A204.1 (cell line): ENCODE measurements around the gene PSMD5.

ENCODE experiments used
- FAIRE-seq: peaks from 2 replicates; lab custom pipeline; 2012; peaks lifted over from hg19 to GRCh38; lab: Jason Lieb, UNC

The PSMD5 gene

GRCh38 chr9:120874226-120875194, 31.8 kb upstream of the PSMD5 start:
- FAIRE-seq, result no peak

- no peak for FAIRE-seq
Measured at GRCh38 chr9:120873512-120873911, 30.8 kb upstream of the PSMD5 start.

- no peak for FAIRE-seq
Measured at GRCh38 chr9:120872791-120873502, 30.2 kb upstream of the PSMD5 start.

- no peak for FAIRE-seq
Measured at GRCh38 chr9:120870206-120870605, 27.5 kb upstream of the PSMD5 start.

GRCh38 chr9:120869726-120870125, 27.0 kb upstream of the PSMD5 start:
- no peak for FAIRE-seq

- no peak for FAIRE-seq
Measured at GRCh38 chr9:120869360-120869687, 26.6 kb upstream of the PSMD5 start.

- FAIRE-seq, result no peak
Measured at GRCh38 chr9:120868676-120869359, 26.1 kb upstream of the PSMD5 start.

- FAIRE-seq, result no peak
Measured at GRCh38 chr9:120868339-120868675, 25.6 kb upstream of the PSMD5 start.

- FAIRE-seq, result no peak
Measured at GRCh38 chr9:120867676-120868338, 25.1 kb upstream of the PSMD5 start.

- no peak for FAIRE-seq
Measured at GRCh38 chr9:120866651-120867050, 23.9 kb upstream of the PSMD5 start.

GRCh38 chr9:120865809-120866208, 23.1 kb upstream of the PSMD5 start:
- no peak for FAIRE-seq

- no peak for FAIRE-seq
Measured at GRCh38 chr9:120865176-120865575, 22.5 kb upstream of the PSMD5 start.

- no peak for FAIRE-seq
Measured at GRCh38 chr9:120864719-120865118, 22.0 kb upstream of the PSMD5 start.

GRCh38 chr9:120863833-120864232, 21.1 kb upstream of the PSMD5 start:
- no peak for FAIRE-seq

- FAIRE-seq, result no peak
Measured at GRCh38 chr9:120862452-120862851, 19.7 kb upstream of the PSMD5 start.

- no peak for FAIRE-seq
Measured at GRCh38 chr9:120861935-120862334, 19.2 kb upstream of the PSMD5 start.

GRCh38 chr9:120860083-120860482, 17.4 kb upstream of the PSMD5 start:
- FAIRE-seq, result no peak

- no peak for FAIRE-seq
Measured at GRCh38 chr9:120859361-120859760, 16.6 kb upstream of the PSMD5 start.

- no peak for FAIRE-seq
Measured at GRCh38 chr9:120857902-120858301, 15.2 kb upstream of the PSMD5 start.

- no peak for FAIRE-seq
Measured at GRCh38 chr9:120857481-120857880, 14.8 kb upstream of the PSMD5 start.

- FAIRE-seq, result no peak
Measured at GRCh38 chr9:120856700-120857099, 14.0 kb upstream of the PSMD5 start.

- FAIRE-seq, result no peak
Measured at GRCh38 chr9:120855827-120856670, 13.3 kb upstream of the PSMD5 start.
